ENCODE results near the gene CAP2.
A peak's percentile ranks its signal among the peaks of the same experiment; 100 is the strongest.
"Not testable (repeated sequence)": the region's sequence is repeated elsewhere in the genome, so short reads cannot be mapped to it uniquely, and the experiment has no call there.

CAP2 gene

DNA sequence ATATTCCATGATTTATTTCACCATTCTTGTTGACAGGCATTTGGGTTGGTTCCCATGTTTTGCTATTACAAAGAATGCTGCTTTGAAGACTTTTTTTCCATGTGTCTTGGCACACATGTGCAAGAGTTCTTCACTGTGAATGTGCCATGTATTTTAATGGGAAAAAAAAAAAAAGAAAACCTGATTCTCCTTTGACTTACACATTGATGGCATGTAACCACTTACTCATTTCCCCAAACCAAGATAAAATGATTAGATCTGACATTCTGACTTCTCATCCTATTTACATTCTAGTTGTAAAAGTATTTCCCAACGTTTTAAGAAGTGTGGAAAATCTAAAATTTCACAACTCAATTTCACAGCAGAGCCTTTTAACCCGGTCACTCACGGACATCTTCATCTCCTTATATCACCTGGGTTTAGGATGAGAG, 4.4 kb downstream of the CAP2 start:
- FAIRE-seq, result no peak

DNA sequence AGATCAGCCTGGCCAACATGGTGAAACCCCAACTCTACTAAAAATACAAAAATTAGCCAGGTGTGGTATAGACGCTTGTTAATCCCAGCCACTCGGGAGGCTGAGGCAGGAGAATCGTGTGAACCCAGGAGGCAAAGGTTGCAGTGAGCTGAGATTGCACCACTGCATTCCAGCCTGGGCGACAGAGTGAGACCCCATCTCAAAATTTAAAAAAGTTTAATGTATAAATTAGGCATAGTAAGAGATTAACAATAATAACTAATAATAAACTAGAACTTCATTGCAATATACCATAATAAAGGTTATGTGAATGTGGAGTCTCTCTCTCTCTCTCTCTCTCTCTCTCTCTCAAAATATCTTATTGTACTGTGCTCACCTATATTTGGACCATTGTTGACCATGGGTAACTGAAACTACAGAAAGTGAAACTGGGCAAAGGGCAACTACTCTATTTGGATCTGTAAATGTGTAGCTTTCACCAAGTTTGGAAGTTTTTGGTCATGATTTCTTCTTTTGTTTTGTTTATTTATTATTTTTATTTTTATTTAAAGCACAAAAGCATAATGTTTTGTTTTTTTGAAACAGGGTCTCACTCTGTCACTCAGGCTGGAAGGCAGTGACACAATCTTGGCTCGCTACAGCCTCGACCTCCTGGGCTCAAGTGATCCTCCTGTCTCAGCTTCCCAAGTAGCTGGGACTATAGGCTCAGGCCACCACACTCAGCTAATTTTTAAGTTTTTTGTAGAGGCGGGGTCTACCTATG, 12.0 kb downstream of the CAP2 start:
- FAIRE-seq, result not testable (repeated sequence)

DNA sequence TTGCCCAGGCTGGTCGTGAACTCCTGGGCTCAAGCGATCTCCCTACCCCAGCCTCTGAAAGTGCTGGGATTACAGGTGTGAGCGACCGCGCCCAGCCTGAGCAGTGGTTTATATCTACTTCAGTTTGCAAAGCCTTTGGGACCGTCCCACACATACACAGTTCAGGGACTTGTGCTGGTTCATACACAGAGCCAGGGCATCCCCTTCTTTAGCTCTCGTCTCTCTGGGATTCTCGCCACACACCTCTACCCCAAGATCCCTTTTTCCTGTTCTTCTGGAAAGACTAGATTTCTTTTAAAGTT, 12.5 kb downstream of the CAP2 start:
- no peak for FAIRE-seq

DNA sequence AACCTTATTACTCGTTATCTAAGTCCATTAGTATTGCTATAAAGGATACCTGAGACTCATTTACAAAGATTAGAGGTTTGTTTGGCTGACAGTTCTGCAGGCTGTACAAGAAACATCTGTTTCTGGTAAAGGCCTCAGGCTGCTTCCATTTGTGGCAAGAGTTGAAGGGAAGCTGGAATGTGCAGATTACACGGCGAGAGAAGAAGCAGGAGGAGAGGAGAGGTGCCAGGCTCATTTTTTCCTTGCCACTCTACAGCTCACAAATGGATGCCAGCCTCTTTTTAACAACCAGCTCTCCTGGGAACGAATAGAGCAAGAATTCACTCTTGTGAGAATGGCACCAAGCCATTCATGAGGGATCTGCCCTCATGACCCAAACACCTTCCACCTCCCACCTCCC, 14.7 kb downstream of the CAP2 start:
- FAIRE-seq, result no peak

DNA sequence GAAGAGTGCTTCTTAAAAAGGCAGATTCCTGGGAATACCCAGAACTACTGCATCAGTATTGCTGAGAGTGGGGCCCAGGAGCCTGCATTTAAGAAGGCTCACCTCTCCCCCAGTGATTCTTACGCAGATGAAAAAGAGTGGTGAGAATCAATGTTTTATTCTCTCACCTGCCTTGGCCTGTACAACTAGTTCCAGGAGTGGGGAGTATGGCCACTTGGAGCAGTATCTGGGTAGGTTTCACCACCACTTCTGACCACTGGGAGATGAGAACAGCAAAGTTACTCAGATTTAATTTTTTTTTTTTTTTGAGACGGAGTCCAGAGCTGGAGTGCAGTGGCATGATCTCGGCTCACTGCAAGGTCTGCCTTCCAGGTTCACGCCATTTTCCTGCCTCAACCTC, 16.9 kb downstream of the CAP2 start:
- no peak for FAIRE-seq

DNA sequence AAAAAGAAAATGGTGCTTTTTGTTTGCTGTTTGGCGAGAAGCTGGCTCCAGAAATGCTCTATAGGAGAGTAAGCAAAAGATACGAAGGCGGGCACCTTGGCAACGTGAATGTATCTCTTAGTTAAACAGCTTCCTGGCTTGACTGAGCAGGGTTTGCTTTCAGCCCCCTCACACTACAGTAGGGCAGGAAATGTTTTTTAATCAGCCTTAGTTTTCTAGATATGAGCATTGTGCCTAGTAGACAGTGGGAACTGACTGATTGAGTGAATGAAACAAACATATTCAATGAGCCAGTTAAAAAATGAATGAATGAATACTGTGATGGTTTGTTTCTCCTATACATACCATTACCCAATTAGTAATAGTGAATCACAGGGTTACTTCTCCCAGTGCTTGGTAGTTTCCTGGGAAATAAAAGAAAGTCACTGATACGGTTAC, 19.9 kb downstream of the CAP2 start:
- no peak for FAIRE-seq

DNA sequence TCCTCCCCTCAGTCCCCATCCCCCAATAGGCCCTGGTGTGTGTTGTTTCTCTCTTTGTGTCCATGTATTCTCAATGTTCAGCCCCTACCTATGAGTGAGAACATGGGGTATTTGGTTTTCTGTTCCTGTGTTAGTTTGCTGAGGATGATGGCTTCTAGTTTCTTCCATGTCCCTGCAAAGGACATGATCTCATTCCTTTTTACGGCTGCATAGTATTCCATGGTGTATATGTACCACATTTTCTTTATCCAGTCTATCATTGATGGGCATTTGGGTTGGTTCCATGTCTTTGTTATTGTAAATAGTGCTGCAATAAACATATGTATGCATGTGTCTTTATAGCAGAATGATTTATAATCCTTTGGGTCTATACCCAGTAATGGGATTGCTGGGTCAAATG, 21.0 kb downstream of the CAP2 start:
- not testable (repeated sequence) for FAIRE-seq

DNA sequence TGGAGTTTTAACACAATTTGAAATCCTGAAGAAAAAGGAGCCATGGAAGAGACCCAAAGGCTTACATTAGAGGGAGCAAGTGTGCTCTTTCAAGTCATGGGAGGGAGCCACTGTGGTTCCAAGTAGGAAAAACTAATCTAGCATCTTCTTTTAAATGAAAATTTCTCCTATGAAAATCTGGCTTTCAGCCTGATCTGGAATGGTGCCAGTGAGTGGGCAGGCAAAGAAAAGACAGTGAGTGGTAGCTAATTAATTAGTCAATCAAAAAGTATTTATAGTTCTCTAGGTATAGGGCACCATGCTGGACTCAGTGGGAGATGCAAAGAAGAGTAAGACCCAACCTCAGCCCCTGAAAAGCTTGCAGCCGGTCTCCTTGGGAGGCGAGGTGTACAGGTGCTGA, 21.9 kb downstream of the CAP2 start:
- no peak for FAIRE-seq

DNA sequence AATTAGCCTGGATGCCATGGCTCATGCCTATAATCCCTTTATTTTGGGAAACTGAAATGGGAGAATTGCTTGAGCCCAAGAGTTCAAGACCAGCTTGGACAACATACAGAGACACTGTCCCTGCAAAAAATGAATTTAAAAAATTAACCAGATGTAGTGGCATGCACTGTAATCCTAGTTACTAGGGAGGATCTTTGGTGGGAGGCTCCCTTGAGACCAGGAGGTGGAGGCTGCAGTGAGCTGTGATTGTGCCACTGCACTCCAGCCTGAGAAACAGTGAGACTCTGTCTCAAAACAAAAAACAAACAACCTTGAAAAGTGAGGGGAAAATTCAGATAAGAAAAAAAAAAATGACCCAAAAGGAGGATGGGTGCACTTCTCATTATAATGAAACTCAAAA, 23.4 kb downstream of the CAP2 start:
- no peak for FAIRE-seq

DNA sequence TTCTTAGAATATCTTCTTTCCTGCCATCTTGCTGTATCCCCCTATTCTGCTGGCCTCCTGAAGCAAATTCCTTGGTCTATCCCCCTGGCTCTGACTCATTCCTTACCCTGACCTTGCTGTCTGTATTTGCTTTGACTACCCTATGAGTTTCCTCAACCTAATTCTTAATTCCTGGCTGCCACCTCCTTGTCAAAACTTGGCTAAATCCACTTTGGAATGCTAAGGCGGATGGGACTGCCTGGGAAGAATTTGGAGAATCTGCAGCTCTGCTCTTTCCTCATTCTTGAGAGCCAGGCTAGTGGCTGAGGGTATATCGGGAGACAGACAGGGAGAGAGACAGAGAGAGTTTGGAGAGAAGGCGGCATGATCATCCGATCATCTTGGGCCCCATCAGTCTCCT, 24.4 kb downstream of the CAP2 start:
- peak; percentile 99 for FAIRE-seq

DNA sequence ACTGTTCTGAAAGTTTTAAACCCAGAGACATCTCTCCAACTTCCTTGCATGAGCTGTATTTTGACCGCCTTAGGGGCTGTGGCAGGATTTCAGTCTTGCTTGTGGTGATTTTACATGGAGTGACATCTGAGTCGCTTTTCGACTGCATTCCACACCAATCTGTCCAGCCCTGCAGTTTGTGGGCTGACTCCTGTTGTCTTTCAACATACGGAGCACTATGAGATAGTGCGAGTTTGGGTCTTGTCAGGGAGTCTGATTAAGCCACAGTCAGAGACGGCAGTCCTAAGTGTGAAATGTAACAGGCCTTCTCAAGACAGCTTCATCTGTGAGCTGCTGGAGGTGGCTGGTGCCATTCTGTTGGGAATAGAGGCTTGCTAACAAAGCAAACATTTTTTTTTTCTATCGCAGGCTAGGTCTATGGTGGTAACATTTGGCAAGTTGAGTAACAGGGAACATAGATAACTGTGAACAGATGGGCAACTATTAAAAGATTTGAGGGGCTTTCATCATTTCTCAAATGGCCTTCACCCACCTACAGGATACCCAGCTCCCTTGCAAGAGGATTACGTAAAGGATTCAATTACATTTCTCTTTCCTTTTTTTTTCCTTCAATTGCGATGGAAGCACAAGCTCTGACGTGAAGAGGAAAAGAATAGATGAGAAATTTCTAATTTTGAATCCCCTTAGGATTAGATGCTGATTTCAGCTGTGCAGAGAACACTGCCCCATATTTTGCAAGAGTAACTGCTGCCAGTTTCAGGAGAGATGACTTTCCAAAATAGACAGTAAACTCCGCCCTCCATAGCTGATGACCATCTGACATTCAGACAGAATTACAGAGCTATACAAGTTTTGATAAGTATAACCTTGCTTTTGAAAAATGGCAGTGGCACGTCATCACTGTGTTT, 25.1 kb downstream of the CAP2 start:
- FAIRE-seq, result no peak

DNA sequence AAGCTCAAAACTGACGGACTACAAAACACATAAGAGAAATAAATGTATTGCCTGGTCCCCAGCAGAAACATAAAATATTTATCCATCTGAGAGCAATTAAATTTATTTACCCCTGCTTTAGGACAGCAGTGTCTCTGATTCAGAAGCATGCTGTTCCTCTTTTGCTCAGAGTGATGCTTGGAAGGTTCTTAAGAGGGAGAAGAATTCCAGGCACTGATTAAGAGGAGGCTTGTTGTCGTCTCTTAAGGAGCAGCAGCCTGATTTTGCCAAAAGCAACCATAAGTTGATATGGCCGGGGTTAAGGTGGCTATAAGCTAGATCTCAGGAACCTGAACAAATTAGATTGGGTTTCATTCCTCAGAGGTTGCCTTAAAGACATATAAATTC, 25.8 kb downstream of the CAP2 start:
- no peak for FAIRE-seq

DNA sequence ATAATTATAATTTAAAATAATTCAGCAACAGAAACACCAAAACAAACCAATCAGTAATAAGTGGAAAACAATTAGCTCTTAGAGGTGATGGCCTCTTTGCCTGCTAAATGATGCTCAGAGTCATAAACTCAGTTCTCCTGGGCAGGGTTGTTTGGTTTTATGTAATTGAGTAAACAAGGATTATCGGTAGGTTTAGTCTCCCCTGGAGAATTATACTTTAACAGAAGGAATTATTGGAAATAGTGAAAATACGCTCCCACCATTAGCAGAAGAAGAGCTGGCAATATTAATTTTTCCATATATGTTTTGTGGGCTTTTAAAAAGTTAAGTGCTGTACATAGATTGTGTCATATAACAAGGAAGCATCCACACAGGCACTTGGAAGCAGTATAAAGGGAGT, 27.0 kb downstream of the CAP2 start:
- FAIRE-seq, result no peak

DNA sequence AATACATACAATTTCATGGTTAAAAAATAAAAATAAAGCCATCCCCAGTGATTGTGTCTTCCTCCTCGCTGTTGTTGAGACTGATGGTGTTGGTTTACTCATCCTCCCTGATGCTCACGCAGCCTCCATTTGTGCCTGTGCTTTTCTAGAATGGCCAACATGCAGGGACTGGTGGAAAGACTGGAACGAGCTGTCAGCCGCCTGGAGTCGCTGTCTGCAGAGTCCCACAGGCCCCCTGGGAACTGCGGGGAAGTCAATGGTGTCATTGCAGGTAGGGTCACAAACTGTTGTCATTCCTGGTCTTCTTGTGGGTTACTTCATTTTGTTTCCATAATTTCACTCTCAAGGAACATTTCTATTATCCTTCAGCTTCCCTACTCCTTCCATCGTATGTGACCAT, 28.0 kb downstream of the CAP2 start:
- FAIRE-seq, result no peak

DNA sequence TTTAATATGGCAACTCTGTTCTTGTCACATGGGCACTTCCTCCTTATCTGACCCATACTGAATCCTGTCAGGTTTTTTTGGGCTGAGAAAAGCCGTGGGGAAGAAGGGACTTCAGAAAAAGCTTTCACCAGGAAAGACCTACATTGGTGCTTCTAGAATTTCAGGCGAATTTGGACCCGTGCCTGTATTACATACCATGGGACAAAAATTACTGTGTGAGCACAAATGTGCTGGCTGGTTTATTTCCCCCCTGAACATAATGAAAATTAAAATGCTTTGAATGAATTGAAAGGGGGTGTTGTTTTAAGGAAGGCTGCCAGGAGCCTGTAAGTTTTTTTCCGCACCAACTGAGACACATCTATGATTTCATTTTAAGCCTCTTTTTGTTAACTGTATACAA, 29.6 kb downstream of the CAP2 start:
- no peak for FAIRE-seq

DNA sequence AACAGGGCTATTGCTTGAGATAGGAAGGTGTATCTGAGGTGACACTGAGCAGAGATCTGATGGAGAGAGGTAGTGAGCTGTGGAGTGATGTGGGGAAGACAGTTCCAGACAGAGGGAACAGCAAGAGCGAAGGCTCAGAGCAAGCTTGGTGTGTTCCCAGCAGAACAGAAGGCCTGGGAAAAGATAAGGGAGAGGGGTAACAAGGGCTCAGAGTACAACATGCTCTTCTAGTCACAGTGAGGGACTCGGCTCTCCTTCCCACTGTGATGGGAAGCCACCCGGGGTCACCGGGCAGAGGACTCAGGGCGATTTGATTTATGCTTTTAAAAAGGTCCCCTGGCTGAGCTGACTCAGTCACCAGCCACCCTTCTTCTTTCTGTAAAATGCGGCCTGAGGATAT, 33.7 kb downstream of the CAP2 start:
- FAIRE-seq, result no peak

DNA sequence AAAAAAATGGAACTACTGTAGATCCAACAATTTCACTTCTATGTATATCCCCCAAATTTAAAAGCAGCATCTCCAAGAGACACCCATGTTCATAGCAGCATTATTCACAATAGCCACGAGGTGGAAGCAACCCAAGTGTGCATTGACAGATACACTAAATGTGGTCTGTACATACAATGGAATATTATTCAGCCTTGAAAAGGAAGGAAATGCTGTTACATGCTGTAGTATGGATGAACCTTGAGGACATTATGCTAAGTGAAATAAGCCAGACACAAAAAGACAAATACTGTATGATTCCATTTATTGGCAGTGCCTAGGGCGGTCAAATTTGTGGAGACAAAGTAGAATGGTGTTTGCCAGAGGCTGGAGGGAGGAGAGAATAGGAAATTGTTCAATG, 34.2 kb downstream of the CAP2 start:
- no peak for FAIRE-seq

DNA sequence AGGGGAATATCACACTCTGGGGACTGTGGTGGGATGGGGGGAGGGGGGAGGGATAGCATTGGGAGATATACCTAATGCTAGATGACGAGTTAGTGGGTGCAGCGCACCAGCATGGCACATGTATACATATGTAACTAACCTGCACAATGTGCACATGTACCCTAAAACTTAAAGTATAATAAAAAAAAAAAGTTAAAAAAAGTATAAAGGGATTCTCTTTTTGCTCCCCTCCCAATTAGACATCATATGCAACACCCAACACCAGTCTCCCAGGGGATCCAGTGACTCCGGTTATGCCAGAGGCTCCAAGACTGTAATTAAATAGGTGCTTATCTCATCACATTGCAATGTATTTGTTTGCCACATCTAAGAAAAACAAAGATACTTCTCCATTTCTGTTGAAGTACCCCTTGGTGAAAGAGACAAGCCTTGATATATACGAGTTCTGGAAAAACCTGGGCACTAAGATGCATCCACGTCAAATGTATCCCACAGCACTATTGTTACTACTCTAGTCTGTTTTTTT, 35.3 kb downstream of the CAP2 start:
- FAIRE-seq, result not testable (repeated sequence)

DNA sequence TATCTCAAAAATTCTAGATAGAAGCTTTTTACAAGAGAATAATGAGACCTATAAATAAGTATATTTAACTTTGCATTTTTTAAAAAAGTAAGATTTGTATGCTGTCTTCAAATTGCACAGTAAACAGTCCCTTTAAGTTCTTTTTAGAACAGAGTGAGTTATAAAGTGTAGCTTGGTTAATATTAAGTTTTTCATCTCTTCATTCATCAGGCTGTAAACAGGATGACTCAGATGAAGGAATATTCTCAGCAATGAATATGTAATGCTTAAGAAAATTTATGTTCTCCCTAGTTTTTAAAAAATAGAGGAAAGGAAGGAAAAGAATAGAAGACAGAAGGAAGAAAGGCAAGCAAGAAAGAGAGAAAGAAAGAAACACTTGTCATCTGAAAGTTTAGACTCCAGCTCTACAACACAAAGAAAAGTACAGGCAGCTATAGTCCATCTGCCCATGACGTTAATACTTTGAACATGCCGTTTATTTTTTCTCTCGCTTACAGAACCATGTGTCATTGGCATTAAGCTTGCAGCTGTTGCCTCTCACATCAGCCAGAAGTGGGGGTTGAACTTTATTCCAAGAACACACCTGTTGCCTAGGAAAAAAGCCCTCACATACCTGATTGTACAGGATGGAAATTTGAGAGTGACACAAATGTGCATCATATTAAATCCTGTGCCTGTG, 36.1 kb downstream of the CAP2 start:
- FAIRE-seq, result no peak

DNA sequence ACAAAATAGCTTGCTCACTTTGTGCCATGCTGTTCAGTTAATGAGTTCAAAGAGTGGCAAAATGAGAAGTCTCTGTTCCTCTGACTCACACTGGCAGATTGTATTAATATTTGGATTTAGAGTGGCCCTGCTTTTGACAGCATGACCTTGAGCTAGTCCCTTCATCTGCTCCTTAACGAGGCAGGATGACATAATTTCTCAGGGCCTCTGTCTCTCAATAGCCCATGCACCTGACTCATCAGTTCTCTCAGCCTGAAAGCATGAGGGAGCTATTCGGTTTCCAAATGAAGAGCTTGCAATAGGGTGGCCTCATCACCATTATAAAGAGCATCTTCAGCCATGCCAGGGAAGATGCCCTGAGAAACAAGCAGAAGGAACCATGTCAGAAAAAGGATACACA, 38.2 kb downstream of the CAP2 start:
- FAIRE-seq, result no peak

DNA sequence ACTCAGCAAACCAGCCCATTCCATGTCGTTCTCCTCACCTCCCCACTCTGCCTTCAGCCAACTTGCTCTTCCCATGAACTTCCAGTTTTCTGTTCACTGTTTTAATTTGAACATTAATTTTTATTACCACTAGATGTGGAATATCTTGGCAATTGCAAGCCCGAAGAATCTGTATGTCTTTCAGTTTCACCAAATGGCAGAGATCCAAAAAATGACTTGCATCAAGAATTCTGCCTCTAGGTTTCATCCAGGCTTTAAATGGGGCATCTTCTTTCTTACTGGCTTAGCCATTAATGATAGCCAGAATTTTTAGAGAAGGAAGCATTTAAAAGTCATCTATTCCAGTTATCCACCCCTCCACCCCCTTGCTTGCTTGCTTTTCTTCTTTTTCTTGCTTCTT, 39.0 kb downstream of the CAP2 start:
- no peak for FAIRE-seq

DNA sequence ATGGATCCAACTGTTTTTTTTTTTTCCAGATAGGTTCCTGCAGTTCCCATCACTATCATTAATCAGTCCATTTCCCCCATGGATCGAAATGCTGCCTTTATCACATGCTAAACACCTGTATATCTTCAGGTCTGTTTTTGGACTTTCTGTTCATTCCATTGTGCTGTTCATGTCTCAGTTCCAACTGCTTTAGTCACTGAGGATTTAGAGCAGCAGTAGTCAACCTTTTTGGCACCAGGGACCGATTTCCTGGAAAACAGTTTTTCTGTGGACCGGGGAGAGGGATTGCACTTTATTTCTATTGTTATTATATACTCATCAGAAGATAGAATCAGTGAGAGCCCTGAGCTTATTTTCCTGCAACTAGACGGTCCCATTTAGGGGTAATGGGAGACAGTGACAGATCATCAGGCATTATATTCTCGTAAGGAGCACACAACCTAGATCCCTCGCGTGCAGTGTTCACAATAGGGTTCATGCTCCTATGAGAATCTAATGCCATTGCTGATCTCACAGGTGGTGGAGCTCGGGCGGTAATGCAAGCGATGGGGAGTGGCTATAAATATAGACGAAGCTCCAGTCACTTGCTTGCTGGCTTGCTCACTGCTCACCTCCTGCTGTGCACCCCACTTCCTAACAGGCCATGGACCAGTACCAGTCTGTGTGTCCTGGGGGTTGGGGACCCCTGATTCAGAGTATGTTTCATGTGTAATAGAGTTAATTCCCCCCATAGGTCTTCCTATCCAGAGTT, 46.0 kb downstream of the CAP2 start:
- FAIRE-seq, result no peak

DNA sequence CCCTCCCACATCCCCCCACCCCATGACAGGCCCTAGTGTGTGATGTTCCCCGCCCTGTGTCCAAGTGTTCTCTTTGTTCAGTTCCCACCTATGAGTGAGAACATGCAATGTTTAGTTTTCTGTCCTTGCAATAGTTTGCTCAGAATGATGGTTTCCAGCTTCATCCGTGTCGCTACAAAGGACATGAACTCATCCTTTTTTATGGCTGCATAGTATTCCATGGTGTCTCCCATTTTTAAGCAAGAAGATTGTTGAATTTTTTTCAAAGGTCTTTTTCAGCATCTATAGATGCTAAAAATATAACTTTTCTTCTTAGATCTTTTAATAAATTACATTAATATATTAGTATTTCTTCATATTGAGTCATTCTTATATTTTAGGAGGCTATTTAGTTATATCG, 47.4 kb downstream of the CAP2 start:
- peak; percentile 3 for FAIRE-seq

All from G401.6 (cell line).